Neural cell (in vitro differentiated cells): ENCODE data around the gene CTRB2.

Experiments used
- EP300 ChIP-seq: fragments of 450-650 bp; conservative IDR thresholded peaks from 2 replicates; pipeline ENCODE4 v1.6.1; 2014; ENCODE audit warnings: antibody characterized with exemption, mild to moderate bottlenecking, moderate library complexity; ENCODE audit not compliant: poor library complexity, severe bottlenecking
- EZH2 ChIP-seq: fragments of 200-600, 300-800 bp; shearing (Covaris generic), sonication (generic); IDR thresholded peaks from 2 replicates; pipeline ENCODE4 v1.6.1; 2014; ENCODE audit warnings: antibody characterized with exemption, low read length, borderline replicate concordance, mild to moderate bottlenecking; ENCODE audit not compliant: insufficient read depth, poor library complexity, severe bottlenecking
- POLR2AphosphoS5 ChIP-seq: IDR thresholded peaks from 2 replicates; pipeline ENCODE4 v1.6.1; 2012
- RAD21 ChIP-seq: fragments of 450-650 bp; conservative IDR thresholded peaks from 2 replicates; pipeline ENCODE4 v1.6.1; 2014; ENCODE audit warnings: antibody characterized with exemption, mild to moderate bottlenecking, moderate library complexity
- TAF1 ChIP-seq: IDR thresholded peaks from 2 replicates; pipeline ENCODE4 v1.6.1; 2012; ENCODE audit warnings: low read depth
- TF ChIP-seq, protein P1 (sequence below): fragments of 450-650 bp; IDR thresholded peaks from 2 replicates; pipeline ENCODE4 v1.5.1; 2014; ENCODE audit warnings: antibody characterized with exemption, mild to moderate bottlenecking, moderate library complexity; ENCODE audit not compliant: poor library complexity, severe bottlenecking
- TF ChIP-seq, protein P2 (sequence below): IDR thresholded peaks from 2 replicates; pipeline ENCODE4 v1.6.1; 2012; ENCODE audit warnings: borderline replicate concordance

DNA sequence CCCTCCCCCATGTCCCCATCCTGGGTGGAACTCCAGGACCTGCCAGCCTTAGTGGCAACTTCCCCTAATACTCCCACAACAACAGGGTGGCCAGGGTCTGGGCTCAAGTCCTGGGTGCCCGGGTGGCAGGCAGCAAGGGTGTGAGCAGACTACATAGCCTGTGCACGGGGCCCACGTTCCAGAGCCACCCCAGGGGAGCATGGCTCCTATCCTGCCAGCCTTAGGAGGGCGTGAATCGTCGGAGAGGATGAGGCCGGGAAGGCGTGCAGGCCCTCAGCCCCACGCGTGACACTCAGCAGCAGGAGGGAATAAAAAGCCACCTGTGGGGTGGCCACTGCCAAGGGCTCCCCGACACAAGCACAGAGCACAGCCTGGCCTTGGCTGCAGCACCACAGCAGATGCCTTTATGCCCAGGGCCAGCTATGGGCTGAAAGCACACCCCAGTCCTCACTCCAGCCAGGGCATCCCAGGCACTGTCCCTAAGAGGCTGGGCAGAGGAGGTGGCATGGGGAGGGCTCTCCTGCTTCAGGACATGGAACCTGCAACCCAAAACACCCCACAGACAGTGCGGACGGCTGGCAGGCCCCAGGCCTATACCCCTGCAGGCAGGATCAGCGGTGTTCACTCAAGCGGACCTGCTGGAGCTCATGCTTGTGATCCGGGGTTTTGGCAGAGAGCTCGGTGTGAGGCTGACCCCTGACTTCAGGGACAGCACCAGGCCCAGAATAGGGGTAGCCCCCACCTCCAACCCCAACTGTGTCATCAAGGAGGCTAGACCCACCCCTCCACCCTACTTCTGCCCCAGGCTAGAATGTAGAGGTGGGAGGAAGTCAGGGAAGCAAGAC lies 41.8 kb upstream of the CTRB2 start:
- TF ChIP-seq, protein P1, sequence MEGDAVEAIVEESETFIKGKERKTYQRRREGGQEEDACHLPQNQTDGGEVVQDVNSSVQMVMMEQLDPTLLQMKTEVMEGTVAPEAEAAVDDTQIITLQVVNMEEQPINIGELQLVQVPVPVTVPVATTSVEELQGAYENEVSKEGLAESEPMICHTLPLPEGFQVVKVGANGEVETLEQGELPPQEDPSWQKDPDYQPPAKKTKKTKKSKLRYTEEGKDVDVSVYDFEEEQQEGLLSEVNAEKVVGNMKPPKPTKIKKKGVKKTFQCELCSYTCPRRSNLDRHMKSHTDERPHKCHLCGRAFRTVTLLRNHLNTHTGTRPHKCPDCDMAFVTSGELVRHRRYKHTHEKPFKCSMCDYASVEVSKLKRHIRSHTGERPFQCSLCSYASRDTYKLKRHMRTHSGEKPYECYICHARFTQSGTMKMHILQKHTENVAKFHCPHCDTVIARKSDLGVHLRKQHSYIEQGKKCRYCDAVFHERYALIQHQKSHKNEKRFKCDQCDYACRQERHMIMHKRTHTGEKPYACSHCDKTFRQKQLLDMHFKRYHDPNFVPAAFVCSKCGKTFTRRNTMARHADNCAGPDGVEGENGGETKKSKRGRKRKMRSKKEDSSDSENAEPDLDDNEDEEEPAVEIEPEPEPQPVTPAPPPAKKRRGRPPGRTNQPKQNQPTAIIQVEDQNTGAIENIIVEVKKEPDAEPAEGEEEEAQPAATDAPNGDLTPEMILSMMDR = no peak
- TF ChIP-seq POLR2AphosphoS5 (no peak), EP300 (no peak), RAD21 (no peak), EZH2 (no peak), TAF1 (no peak)
- TF ChIP-seq, protein P2, sequence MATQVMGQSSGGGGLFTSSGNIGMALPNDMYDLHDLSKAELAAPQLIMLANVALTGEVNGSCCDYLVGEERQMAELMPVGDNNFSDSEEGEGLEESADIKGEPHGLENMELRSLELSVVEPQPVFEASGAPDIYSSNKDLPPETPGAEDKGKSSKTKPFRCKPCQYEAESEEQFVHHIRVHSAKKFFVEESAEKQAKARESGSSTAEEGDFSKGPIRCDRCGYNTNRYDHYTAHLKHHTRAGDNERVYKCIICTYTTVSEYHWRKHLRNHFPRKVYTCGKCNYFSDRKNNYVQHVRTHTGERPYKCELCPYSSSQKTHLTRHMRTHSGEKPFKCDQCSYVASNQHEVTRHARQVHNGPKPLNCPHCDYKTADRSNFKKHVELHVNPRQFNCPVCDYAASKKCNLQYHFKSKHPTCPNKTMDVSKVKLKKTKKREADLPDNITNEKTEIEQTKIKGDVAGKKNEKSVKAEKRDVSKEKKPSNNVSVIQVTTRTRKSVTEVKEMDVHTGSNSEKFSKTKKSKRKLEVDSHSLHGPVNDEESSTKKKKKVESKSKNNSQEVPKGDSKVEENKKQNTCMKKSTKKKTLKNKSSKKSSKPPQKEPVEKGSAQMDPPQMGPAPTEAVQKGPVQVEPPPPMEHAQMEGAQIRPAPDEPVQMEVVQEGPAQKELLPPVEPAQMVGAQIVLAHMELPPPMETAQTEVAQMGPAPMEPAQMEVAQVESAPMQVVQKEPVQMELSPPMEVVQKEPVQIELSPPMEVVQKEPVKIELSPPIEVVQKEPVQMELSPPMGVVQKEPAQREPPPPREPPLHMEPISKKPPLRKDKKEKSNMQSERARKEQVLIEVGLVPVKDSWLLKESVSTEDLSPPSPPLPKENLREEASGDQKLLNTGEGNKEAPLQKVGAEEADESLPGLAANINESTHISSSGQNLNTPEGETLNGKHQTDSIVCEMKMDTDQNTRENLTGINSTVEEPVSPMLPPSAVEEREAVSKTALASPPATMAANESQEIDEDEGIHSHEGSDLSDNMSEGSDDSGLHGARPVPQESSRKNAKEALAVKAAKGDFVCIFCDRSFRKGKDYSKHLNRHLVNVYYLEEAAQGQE = no peak
